Peyer's patch (tissue), 4 donors: ENCODE results near the gene CELSR2. TPM values are rescaled to one million over a fixed set of nuclear protein-coding genes. Genes with fewer than 3 reads are reported as not detected.

Source experiments
- DNase-seq, 3 donors: peaks; one replicate each; pipeline ENCODE4 v3.0.0-alpha.2; 2017 to 2019
- H3K27ac ChIP-seq, 4 donors: fragments of 200-600 bp; sonication (generic); one replicate each; pipeline ENCODE4 v1.5.1; 2016 to 2019
- H3K27me3 ChIP-seq, 2 donors: fragments of 200-600 bp; sonication (generic); one replicate each; pipeline ENCODE4 v1.5.1; 2019
- H3K36me3 ChIP-seq, 3 donors: fragments of 200-600 bp; sonication (generic); one replicate each; pipeline ENCODE4 v1.5.1; 2016 to 2019
- H3K4me1 ChIP-seq, 4 donors: fragments of 200-600 bp; sonication (generic); one replicate each; pipeline ENCODE4 v1.5.1; 2016 to 2019
- H3K4me3 ChIP-seq, 4 donors: fragments of 200-600 bp; sonication (generic); 1 replicate in 3 of 4; 2 replicates in 1 of 4; pipeline ENCODE4 v1.5.1; 2016 to 2019; ENCODE audit warnings: mild to moderate bottlenecking in 1 of 4
- H3K9me3 ChIP-seq, 4 donors: fragments of 200-600 bp; sonication (generic); one replicate each; pipeline ENCODE4 v1.5.1; 2016 to 2019; ENCODE audit warnings: mild to moderate bottlenecking in 1 of 4
- POLR2A ChIP-seq, 2 donors: fragments of 450-650 bp; IDR thresholded peaks; one replicate each; pipeline ENCODE4 v1.5.1; 2017; ENCODE audit warnings: antibody characterized with exemption in 2 of 2, mild to moderate bottlenecking in 2 of 2, moderate library complexity in 2 of 2
- total RNA-seq, 4 donors: library from RNA; depleted of rRNA; stranded (reverse); fragments of >200 nt; gene quantifications; one replicate each; pipeline ENCODE4 v1.1.0, GENCODE V29; 2016
- TF ChIP-seq, protein P1 (sequence below), 6 experiments: fragments of 450-650 bp in 4 of 6; fragments of 200-600 bp in 2 of 6; sonication (generic) in 1 of 6; IDR thresholded peaks; one replicate each; pipeline ENCODE4 v1.5.1; 2017 to 2019; ENCODE audit warnings: antibody characterized with exemption in 6 of 6, mild to moderate bottlenecking in 3 of 6, moderate library complexity in 1 of 6

CELSR2 gene
- total RNA-seq, 4 donors from 2014 or later: 2.6 to 6.4 (median 4.6) TPM

DNA sequence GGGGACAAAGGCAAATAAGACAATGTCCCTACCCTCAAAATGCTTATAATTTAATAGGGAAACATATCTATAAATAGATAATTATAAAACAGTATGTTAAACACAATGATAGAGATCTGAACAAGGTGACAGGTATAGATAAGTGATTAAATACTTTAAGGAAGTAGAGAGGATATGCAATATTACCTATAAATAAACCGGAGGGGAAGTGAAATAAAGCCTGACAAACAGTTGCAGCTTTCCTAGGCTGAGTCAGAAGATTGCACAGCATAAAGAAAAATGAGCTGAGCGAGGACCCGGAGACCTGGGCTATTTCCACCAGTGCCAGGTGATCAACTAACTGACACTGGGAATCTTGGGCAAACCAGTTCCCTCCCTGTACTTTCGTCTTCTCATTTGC lies 45.1 kb downstream of the CELSR2 start:
- Histone ChIP-seq H3K4me3 (no peak overlapping the region), H3K27me3 (no peaks in the 10 kb centered on the region), H3K36me3 (no peaks in the 10 kb centered on the region), H3K9me3 (no peaks in the 10 kb centered on the region), H3K4me1 (peaks cover 0 to 6% (median 0%) of the 10 kb centered on the region in 4 donors), H3K27ac (no peak overlapping the region)
- TF ChIP-seq POLR2A (IDR thresholded peaks at IDR 0.05): no peak
- TF ChIP-seq, protein P1, sequence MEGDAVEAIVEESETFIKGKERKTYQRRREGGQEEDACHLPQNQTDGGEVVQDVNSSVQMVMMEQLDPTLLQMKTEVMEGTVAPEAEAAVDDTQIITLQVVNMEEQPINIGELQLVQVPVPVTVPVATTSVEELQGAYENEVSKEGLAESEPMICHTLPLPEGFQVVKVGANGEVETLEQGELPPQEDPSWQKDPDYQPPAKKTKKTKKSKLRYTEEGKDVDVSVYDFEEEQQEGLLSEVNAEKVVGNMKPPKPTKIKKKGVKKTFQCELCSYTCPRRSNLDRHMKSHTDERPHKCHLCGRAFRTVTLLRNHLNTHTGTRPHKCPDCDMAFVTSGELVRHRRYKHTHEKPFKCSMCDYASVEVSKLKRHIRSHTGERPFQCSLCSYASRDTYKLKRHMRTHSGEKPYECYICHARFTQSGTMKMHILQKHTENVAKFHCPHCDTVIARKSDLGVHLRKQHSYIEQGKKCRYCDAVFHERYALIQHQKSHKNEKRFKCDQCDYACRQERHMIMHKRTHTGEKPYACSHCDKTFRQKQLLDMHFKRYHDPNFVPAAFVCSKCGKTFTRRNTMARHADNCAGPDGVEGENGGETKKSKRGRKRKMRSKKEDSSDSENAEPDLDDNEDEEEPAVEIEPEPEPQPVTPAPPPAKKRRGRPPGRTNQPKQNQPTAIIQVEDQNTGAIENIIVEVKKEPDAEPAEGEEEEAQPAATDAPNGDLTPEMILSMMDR (IDR thresholded peaks at IDR 0.05): no peak
- DNase-seq: no peak

DNA sequence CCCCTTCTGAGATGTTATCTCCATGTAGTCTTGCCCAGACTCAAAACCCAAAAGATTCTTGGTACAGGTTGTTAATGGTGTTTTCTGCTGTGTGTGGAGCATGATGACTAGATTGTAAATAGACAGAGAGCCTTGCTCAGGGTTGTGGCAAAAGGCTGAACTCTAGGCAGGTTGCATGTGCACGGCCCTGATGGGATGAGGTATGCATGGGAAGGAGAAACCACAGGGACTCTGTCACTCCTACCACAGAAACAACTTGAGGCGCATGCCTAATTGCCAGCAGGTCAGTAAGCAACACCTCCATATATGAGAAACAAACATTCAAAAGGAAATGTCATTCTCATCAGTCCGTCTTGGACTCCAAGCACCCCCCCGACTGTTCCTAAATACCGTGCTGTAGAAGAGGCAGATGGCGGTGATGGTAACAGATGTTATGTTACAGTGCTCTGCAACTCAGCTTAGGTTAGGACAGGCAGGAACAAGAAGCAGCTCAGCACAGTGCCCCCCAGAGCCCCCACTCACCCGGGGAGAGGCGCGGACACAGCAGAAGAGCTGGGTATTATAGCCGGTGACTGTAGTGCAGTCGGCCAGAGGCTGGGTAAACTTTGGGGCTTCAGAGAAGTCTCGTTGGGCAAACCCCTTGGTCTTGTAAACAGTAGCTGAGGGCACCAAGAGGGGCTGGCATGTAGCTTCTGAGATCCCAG lies 46.5 kb downstream of the CELSR2 start:
- Histone ChIP-seq H3K4me1 (peaks cover 0 to 8% (median 0%) of the 10 kb centered on the region in 4 donors), H3K27ac (no peak overlapping the region), H3K36me3 (no peaks in the 10 kb centered on the region), H3K27me3 (no peaks in the 10 kb centered on the region), H3K4me3 (no peak overlapping the region), H3K9me3 (no peaks in the 10 kb centered on the region)
- DNase-seq: no peak
- no peak for TF ChIP-seq POLR2A (IDR thresholded peaks at IDR 0.05)
- TF ChIP-seq, protein P1 (IDR thresholded peaks at IDR 0.05): no peak

DNA sequence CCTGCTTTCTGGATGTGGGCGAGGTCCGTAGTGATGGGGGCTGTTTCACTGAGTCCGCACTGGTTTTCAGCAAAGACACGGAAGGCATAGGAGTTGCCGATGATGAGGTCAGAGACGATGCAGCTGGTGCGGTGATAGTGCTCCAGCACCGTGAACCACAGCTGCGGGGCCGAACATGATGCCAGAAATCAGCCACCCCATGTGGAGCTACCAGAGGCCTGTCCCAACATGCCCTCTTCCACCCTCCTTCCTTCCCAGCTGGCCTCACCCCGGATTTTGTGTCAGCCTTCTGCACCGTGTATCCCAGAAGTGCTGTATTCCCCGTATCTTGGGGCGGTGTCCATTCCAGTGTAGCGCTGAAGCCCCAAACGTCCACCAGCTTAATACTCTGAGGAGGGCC lies 47.4 kb downstream of the CELSR2 start:
- no peaks in the 10 kb centered on the region for H3K27me3 ChIP-seq
- no peak for DNase-seq

DNA sequence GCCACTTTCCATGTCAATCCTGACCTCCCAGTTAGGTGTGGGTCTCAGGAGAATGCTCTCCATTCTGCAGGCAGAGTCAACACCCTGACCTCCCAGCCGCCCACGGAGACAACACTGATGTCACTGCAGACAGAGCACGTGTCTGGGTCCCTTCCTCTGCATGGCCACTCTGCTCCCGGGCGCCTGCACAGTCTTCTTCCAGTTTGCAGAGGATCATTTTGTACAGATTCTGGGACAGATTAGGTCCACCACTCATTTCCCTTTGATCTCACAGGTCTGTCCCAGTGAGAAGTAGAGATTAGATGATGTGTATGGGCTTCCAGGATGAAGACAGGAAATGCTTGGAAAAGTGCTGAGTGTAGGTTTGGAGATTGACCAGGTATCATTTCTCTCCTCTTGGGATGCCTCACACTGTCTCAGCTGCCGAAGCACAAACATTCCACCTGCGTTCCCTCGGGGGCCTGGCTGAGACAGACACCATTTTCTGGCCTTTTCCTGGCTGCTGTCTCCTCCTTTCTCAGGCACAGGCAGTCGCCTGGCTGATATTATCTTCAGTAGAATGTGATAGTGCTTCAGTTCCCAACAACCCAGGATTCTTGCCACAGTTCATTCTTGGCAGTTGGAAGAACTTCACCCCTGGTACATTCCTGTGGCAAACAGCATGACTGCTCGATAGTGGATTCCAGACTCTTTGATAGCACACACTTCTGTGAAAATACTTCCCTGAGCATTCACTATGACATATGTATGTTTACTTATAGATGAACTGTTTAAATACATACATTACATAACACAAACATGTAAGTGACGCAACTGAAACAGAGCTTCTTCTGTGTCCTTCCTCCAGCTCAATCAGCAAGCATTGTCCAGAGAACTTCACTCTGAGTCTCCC lies 49.6 kb downstream of the CELSR2 start:
- H3K27me3 ChIP-seq: no peaks in the 10 kb centered on the region
- no peak overlapping the region for H3K4me3 ChIP-seq
- no peaks in the 10 kb centered on the region for H3K9me3 ChIP-seq
- DNase-seq: no peak
- TF ChIP-seq, protein P1 (IDR thresholded peaks at IDR 0.05): no peak
- TF ChIP-seq POLR2A (IDR thresholded peaks at IDR 0.05): no peak
- H3K36me3 ChIP-seq: no peaks in the 10 kb centered on the region
- H3K27ac ChIP-seq: peak overlapping the region in 2 of 4 donors; percentile 21 to 45
- peaks cover 0 to 8% (median 0%) of the 10 kb centered on the region in 4 donors for H3K4me1 ChIP-seq

More for the DNA sequence above, 47.4 kb downstream of the CELSR2 start:
- TF ChIP-seq, protein P1 (IDR thresholded peaks at IDR 0.05): no peak
- TF ChIP-seq POLR2A (IDR thresholded peaks at IDR 0.05): no peak
- Histone ChIP-seq H3K27ac (no peak overlapping the region), H3K4me3 (no peak overlapping the region), H3K9me3 (no peaks in the 10 kb centered on the region), H3K36me3 (no peaks in the 10 kb centered on the region), H3K4me1 (peaks cover 0 to 8% (median 0%) of the 10 kb centered on the region in 4 donors)

DNA sequence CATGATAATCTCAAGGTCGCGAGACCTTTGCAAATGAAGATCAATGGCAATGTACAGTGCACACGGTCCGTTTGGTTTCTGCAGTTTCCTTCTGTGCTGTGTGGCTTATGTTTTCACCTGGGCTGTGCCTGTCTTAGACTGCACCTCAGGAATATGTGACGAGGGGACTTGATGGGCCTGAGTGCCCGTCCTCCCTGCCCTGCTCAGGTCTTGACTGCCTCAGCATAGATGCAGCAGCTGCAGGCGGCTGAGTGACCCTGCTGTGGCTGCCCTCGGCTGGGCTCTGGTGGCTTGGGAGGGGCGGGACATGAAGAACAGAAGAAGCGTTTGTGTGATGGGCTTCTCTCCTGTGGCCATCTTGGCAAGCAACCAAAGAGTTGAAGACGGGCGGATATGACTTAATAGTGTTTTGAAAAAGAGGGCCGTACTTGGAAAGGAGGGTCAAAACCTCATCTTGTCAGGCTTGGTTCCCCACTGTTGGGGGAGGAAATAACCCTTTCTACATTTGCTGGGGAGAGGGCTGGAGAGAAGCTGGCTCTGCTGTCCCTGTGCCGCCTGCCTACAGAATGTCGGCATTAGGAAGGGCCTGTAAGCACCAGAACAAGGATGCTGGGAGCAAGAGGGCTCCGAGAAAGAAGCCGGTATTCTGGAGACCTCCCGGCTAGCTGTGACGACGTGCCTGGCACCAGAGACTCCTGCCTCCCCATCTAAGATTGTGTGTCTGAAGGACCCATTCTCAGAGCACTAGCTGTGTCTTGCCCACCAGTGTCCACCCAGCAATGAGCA lies 50.4 kb downstream of the CELSR2 start:
- TF ChIP-seq POLR2A (IDR thresholded peaks at IDR 0.05): no peak
- TF ChIP-seq, protein P1 (IDR thresholded peaks at IDR 0.05): no peak
- H3K27me3 ChIP-seq: no peaks in the 10 kb centered on the region
- DNase-seq: no peak
- H3K27ac ChIP-seq: peak overlapping the region in 2 of 4 donors; percentile 21 to 45
- no peaks in the 10 kb centered on the region for H3K9me3 ChIP-seq
- no peak overlapping the region for H3K4me3 ChIP-seq
- no peaks in the 10 kb centered on the region for H3K36me3 ChIP-seq
- peaks cover 0 to 8% (median 0%) of the 10 kb centered on the region in 4 donors for H3K4me1 ChIP-seq
